GM23338 (cell line): ENCODE data around the gene MPHOSPH8. TPM values are rescaled to one million over a fixed set of nuclear protein-coding genes. Genes with fewer than 3 reads are reported as not detected.

Experiments used
- ATAC-seq: fragments of 200-7000 bp; cut with Tn5 transposase; 3 replicates; pipeline ENCODE4 v1.9.1; 2020
- DNase-seq: peaks from one replicate; pipeline ENCODE4 v3.0.0-alpha.2; 2015; ENCODE audit warnings: low spot score
- H2AFZ ChIP-seq: fragments of 200-600 bp; sonication (generic); 2 replicates; pipeline ENCODE4 v1.8.0; 2016; ENCODE audit warnings: antibody characterized with exemption, mild to moderate bottlenecking, moderate library complexity
- H3F3A ChIP-seq: fragments of 200-600 bp; sonication (generic); replicated peaks from 2 replicates; pipeline ENCODE4 v1.8.0; 2017; ENCODE audit warnings: antibody characterized with exemption, mixed run types, low read depth
- H3K27ac ChIP-seq: fragments of 200-600 bp; sonication (generic); 2 replicates; pipeline ENCODE4 v1.6.1; 2016; ENCODE audit warnings: low read depth
- H3K27me3 ChIP-seq: fragments of 200-600 bp; sonication (generic); 2 replicates; pipeline ENCODE4 v1.8.0; 2016; ENCODE audit warnings: mild to moderate bottlenecking, mixed run types, moderate library complexity; ENCODE audit not compliant: insufficient read depth
- H3K36me3 ChIP-seq: fragments of 200-600 bp; sonication (generic); 2 replicates; pipeline ENCODE4 v1.8.0; 2016; ENCODE audit warnings: mild to moderate bottlenecking; ENCODE audit not compliant: insufficient read depth
- H3K4me1 ChIP-seq: fragments of 200-600 bp; sonication (generic); 2 replicates; pipeline ENCODE4 v1.8.0; 2016; ENCODE audit warnings: mild to moderate bottlenecking, moderate library complexity; ENCODE audit not compliant: insufficient read depth
- H3K4me2 ChIP-seq: fragments of 200-600 bp; sonication (generic); 2 replicates; pipeline ENCODE4 v1.7.1; 2017; ENCODE audit warnings: mixed run types
- H3K4me3 ChIP-seq: fragments of 200-600 bp; sonication (generic); 2 replicates; pipeline ENCODE4 v1.6.1; 2016; ENCODE audit warnings: mixed run types
- H3K79me2 ChIP-seq: fragments of 200-600 bp; sonication (generic); replicated peaks from 2 replicates; pipeline ENCODE4 v1.8.0; 2017; ENCODE audit warnings: mild to moderate bottlenecking; ENCODE audit not compliant: insufficient read depth
- H3K9me2 ChIP-seq: fragments of 200-600 bp; sonication (generic); 2 replicates; pipeline ENCODE4 v1.8.0; 2017; ENCODE audit not compliant: insufficient read depth
- H4K20me1 ChIP-seq: fragments of 200-600 bp; sonication (generic); replicated peaks from 2 replicates; pipeline ENCODE4 v1.8.0; 2017; ENCODE audit warnings: mild to moderate bottlenecking; ENCODE audit not compliant: insufficient read depth
- H3K27ac Mint-ChIP-seq: 2 replicates; pipeline ENCODE4 v1.8.0; 2020; ENCODE audit warnings: inconsistent platforms, mild to moderate bottlenecking, moderate library complexity, mixed read lengths
- H3K27me3 Mint-ChIP-seq: 3 replicates; pipeline ENCODE4 v1.8.0; 2022; ENCODE audit warnings: low read depth, mild to moderate bottlenecking, moderate library complexity, mixed read lengths, inconsistent platforms; ENCODE audit not compliant: insufficient read depth, poor library complexity
- H3K36me3 Mint-ChIP-seq: 3 replicates; pipeline ENCODE4 v1.8.0; 2021; ENCODE audit warnings: low read depth, mild to moderate bottlenecking, inconsistent platforms, moderate library complexity, mixed read lengths
- H3K4me1 Mint-ChIP-seq: 3 replicates; pipeline ENCODE4 v1.8.0; 2020; ENCODE audit warnings: mild to moderate bottlenecking, inconsistent platforms, mixed read lengths
- H3K4me3 Mint-ChIP-seq: 3 replicates; pipeline ENCODE4 v1.8.0; 2021; ENCODE audit warnings: moderate library complexity, mild to moderate bottlenecking, inconsistent platforms, mixed read lengths
- H3K9me3 Mint-ChIP-seq: 3 replicates; pipeline ENCODE4 v1.8.0; 2020; ENCODE audit warnings: moderate library complexity, mild to moderate bottlenecking, inconsistent platforms, mixed read lengths
- CREB1 ChIP-seq: fragments of 250-450 bp; sonication (Bioruptor Pico); IDR thresholded peaks from 2 replicates; pipeline ENCODE4 v1.5.0; 2020; ENCODE audit warnings: low read depth, mild to moderate bottlenecking, moderate library complexity
- EZH2 ChIP-seq: fragments of 200-600 bp; sonication (generic); IDR thresholded peaks from one replicate; pipeline ENCODE4 v1.8.0; 2017; ENCODE audit warnings: antibody characterized with exemption, mild to moderate bottlenecking, low read depth; ENCODE audit not compliant: unreplicated experiment
- EZH2phosphoT487 ChIP-seq: fragments of 200-600 bp; sonication (generic); IDR thresholded peaks from one replicate; pipeline ENCODE4 v1.8.1; 2018; ENCODE audit warnings: antibody characterized with exemption; ENCODE audit not compliant: unreplicated experiment
- JUNB ChIP-seq: IDR thresholded peaks from one replicate; pipeline ENCODE4 v1.6.1; 2016; ENCODE audit warnings: antibody characterized with exemption; ENCODE audit not compliant: unreplicated experiment
- NANOG ChIP-seq: IDR thresholded peaks from 2 replicates; pipeline ENCODE4 v1.6.1; 2016; ENCODE audit warnings: antibody characterized with exemption, borderline replicate concordance
- POLR2AphosphoS5 ChIP-seq: IDR thresholded peaks from 2 replicates; pipeline ENCODE4 v1.6.1; 2016; ENCODE audit warnings: antibody characterized with exemption, low read depth
- STAT1 ChIP-seq: IDR thresholded peaks from one replicate; pipeline ENCODE4 v1.6.1; 2016; ENCODE audit warnings: antibody characterized with exemption; ENCODE audit not compliant: unreplicated experiment
- ZNF114 ChIP-seq: fragments of 250-450 bp; sonication (Bioruptor Pico); IDR thresholded peaks from 2 replicates; pipeline ENCODE4 v1.5.0; 2020; ENCODE audit warnings: mild to moderate bottlenecking, moderate library complexity
- ZNF331 ChIP-seq: fragments of 250-450 bp; sonication (Bioruptor Pico); IDR thresholded peaks from 2 replicates; pipeline ENCODE4 v1.5.0; 2020; ENCODE audit warnings: low read depth, mild to moderate bottlenecking, moderate library complexity
- polyA plus RNA-seq: library from polyadenylated mRNA; unstranded; fragments of >200 nt; fragmentation: Nextera tagmentation; extraction: Ambion mirVana; gene quantifications from 2 replicates; pipeline ENCODE4 v1.2.1, GENCODE V29; 2016
- total RNA-seq: library from RNA; depleted of rRNA; stranded (reverse); fragments of >200 nt; shearing (Covaris generic); gene quantifications from 2 replicates; pipeline ENCODE4 v1.2.3, GENCODE V29; 2014
- TF ChIP-seq, protein P1 (sequence below): IDR thresholded peaks from 2 replicates; pipeline ENCODE4 v1.6.1; 2016; ENCODE audit warnings: antibody characterized with exemption
- TF ChIP-seq, protein P2 (sequence below), 2 experiments: fragments of 200-600 bp in 1 of 2; sonication (generic) in 1 of 2; conservative IDR thresholded peaks; 2 replicates each; pipeline versions ENCODE4 v1.5.1 to v1.6.1; 2016 to 2017; ENCODE audit warnings: antibody characterized with exemption in 2 of 2, low read depth in 2 of 2, mild to moderate bottlenecking in 2 of 2, moderate library complexity in 1 of 2

The MPHOSPH8 gene
- total and polyA plus RNA-seq, 2 experiments from 2014 or later: 15.6 to 31.9 TPM

DNA sequence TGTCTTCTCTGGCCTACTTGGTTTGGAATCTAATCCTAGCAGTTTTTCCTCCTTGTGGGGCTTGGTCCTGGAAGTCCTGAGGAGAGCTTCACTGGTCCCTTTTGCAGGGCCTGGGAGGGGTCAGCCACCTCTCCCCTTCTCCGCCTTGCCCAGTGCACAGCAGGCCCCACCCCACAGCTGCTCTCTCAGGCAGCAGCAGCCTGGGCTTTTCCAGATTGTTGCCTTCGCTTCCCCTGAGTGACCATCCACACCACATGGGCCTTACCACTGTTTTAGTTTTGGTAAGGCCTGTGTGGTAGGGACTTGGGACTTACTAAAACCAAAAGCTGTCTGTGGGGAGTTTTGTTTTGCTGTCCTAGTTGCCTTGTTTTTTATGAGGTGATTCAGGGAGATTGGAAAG, 11.5 kb downstream of the MPHOSPH8 start:
- Mint-ChIP-seq H3K4me3 (no peak overlapping the region), H3K27me3 (peaks cover 2% of the 10 kb centered on the region), H3K27ac (peak overlapping the region; percentile 37; the same call in 1 of the 2 replicates), H3K9me3 (no peaks in the 10 kb centered on the region; the same call in 2 of the 3 replicates), H3K36me3 (peaks cover 25% of the 10 kb centered on the region), H3K4me1 (peaks cover 5% of the 10 kb centered on the region; the same call in 2 of the 3 replicates)
- ATAC-seq (peak; percentile 59), DNase-seq (no peak)
- Histone ChIP-seq H3K4me1 (no peaks in the 10 kb centered on the region), H3F3A (no peaks in the 10 kb centered on the region), H3K4me3 (no peak overlapping the region), H3K27ac (no peak overlapping the region), H3K4me2 (no peak overlapping the region), H3K79me2 (peaks cover 12% of the 10 kb centered on the region), H3K27me3 (no peaks in the 10 kb centered on the region), H4K20me1 (no peaks in the 10 kb centered on the region; the same call in none of the 2 replicates), H3K9me2 (no peaks in the 10 kb centered on the region), H2AFZ (no peak overlapping the region), H3K36me3 (peaks cover 12% of the 10 kb centered on the region)
- TF ChIP-seq NANOG: no peak
- TF ChIP-seq STAT1: no peak
- TF ChIP-seq EZH2phosphoT487: no peak
- TF ChIP-seq, protein P1, sequence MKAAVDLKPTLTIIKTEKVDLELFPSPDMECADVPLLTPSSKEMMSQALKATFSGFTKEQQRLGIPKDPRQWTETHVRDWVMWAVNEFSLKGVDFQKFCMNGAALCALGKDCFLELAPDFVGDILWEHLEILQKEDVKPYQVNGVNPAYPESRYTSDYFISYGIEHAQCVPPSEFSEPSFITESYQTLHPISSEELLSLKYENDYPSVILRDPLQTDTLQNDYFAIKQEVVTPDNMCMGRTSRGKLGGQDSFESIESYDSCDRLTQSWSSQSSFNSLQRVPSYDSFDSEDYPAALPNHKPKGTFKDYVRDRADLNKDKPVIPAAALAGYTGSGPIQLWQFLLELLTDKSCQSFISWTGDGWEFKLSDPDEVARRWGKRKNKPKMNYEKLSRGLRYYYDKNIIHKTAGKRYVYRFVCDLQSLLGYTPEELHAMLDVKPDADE: no peak
- TF ChIP-seq ZNF114 (CRISPR knock-in tag): no peak
- TF ChIP-seq JUNB: no peak
- TF ChIP-seq EZH2: no peak
- TF ChIP-seq CREB1 (CRISPR knock-in tag): no peak
- no peak for TF ChIP-seq ZNF331 (CRISPR knock-in tag)
- TF ChIP-seq POLR2AphosphoS5: no peak
- TF ChIP-seq, protein P2, sequence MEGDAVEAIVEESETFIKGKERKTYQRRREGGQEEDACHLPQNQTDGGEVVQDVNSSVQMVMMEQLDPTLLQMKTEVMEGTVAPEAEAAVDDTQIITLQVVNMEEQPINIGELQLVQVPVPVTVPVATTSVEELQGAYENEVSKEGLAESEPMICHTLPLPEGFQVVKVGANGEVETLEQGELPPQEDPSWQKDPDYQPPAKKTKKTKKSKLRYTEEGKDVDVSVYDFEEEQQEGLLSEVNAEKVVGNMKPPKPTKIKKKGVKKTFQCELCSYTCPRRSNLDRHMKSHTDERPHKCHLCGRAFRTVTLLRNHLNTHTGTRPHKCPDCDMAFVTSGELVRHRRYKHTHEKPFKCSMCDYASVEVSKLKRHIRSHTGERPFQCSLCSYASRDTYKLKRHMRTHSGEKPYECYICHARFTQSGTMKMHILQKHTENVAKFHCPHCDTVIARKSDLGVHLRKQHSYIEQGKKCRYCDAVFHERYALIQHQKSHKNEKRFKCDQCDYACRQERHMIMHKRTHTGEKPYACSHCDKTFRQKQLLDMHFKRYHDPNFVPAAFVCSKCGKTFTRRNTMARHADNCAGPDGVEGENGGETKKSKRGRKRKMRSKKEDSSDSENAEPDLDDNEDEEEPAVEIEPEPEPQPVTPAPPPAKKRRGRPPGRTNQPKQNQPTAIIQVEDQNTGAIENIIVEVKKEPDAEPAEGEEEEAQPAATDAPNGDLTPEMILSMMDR (conservative IDR thresholded peaks at IDR 0.05; ENCODE audit: low read depth in 2 of 2): no peak

DNA sequence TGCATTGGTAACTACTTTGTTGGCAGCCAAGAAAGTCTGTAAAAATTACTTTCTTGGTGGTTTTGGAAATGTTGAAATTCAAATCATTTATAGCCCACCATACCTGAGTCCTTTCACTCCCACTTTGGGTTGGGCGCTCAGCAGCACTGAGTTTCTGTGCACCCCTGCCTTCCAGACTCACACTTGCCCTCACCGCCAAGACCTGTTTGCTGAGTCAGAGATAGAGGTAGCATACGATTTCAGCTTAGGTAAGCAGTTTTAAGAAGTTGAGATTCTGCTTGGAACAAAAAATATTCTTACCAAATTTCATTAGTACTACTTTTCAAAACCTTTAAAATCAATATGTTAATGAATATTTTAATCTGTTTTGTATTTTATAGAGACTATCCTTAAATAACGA, 12.6 kb downstream of the MPHOSPH8 start:
- Histone ChIP-seq H3K27me3 (no peaks in the 10 kb centered on the region), H3F3A (no peaks in the 10 kb centered on the region), H3K79me2 (peaks cover 1% of the 10 kb centered on the region; the same call in 1 of the 2 replicates), H3K4me1 (no peaks in the 10 kb centered on the region), H3K36me3 (peaks cover 13% of the 10 kb centered on the region), H2AFZ (no peak overlapping the region), H3K27ac (peak overlapping the region; percentile 68), H3K4me2 (no peak overlapping the region), H3K9me2 (no peaks in the 10 kb centered on the region), H4K20me1 (no peaks in the 10 kb centered on the region; the same call in 1 of the 2 replicates), H3K4me3 (no peak overlapping the region)
- Mint-ChIP-seq H3K4me1 (peaks cover 5% of the 10 kb centered on the region; the same call in 2 of the 3 replicates), H3K4me3 (no peak overlapping the region), H3K27me3 (peaks cover 2% of the 10 kb centered on the region), H3K36me3 (peaks cover 34% of the 10 kb centered on the region), H3K27ac (peak overlapping the region; percentile 54; the same call in 1 of the 2 replicates), H3K9me3 (no peaks in the 10 kb centered on the region; the same call in 2 of the 3 replicates)
- TF ChIP-seq, protein P2 (conservative IDR thresholded peaks at IDR 0.05; ENCODE audit: low read depth in 2 of 2): no peak
- TF ChIP-seq, protein P1: no peak
- TF ChIP-seq POLR2AphosphoS5: no peak
- TF ChIP-seq STAT1: no peak
- no peak for TF ChIP-seq EZH2phosphoT487
- TF ChIP-seq EZH2: no peak
- DNase-seq (no peak), ATAC-seq (no peak)
